RCC 7860 (cell line): ENCODE measurements around the gene ZDHHC6.
"Not testable (repeated sequence)": the region's sequence is repeated elsewhere in the genome, so short reads cannot be mapped to it uniquely, and the experiment has no call there.

Experiments used
- DNase-seq: peaks from one replicate; pipeline ENCODE4 v3.0.0-alpha.2; 2015; ENCODE audit warnings: low spot score
- FAIRE-seq: peaks from 2 replicates; lab custom pipeline; 2012; peaks lifted over from hg19 to GRCh38; lab: Jason Lieb, UNC

The ZDHHC6 gene

GRCh38 chr10:112446055-112446854, 459 bp downstream of the ZDHHC6 start:
- no peak for FAIRE-seq

GRCh38 chr10:112442063-112442462, 4.7 kb downstream of the ZDHHC6 start:
- FAIRE-seq, result no peak
- no peak for DNase-seq

More at GRCh38 chr10:112446055-112446854, 459 bp downstream of the ZDHHC6 start:
- DNase-seq, result no peak

- DNase-seq (no peak), FAIRE-seq (no peak)
These were observed 5.2 kb downstream of the ZDHHC6 start for GRCh38 chr10:112441520-112441919.

GRCh38 chr10:112438356-112438755, 8.4 kb downstream of the ZDHHC6 start:
- FAIRE-seq, result no peak
- no peak for DNase-seq

- FAIRE-seq (peak; percentile 82), DNase-seq (peak; percentile 44)
These were observed 11.6 kb downstream of the ZDHHC6 start for GRCh38 chr10:112434988-112435619.

GRCh38 chr10:112433136-112433535, 13.6 kb downstream of the ZDHHC6 start:
- DNase-seq (no peak), FAIRE-seq (no peak)

GRCh38 chr10:112429654-112430230, 17.0 kb downstream of the ZDHHC6 start:
- DNase-seq (no peak), FAIRE-seq (no peak)

- FAIRE-seq, result no peak
These were observed 17.6 kb downstream of the ZDHHC6 start for GRCh38 chr10:112429147-112429546.

GRCh38 chr10:112426111-112426510, 20.6 kb downstream of the ZDHHC6 start:
- DNase-seq (no peak), FAIRE-seq (no peak)

More at GRCh38 chr10:112429147-112429546, 17.6 kb downstream of the ZDHHC6 start:
- DNase-seq, result no peak

GRCh38 chr10:112424651-112425050, 22.1 kb downstream of the ZDHHC6 start:
- FAIRE-seq (no peak), DNase-seq (no peak)

GRCh38 chr10:112421731-112422130, 25.0 kb downstream of the ZDHHC6 start:
- DNase-seq, result no peak

GRCh38 chr10:112412696-112413095, 34.0 kb downstream of the ZDHHC6 start:
- no peak for DNase-seq
- no peak for FAIRE-seq

More at GRCh38 chr10:112421731-112422130, 25.0 kb downstream of the ZDHHC6 start:
- FAIRE-seq, result no peak

- no peak for DNase-seq
- FAIRE-seq, result no peak
These were observed 37.0 kb downstream of the ZDHHC6 start for GRCh38 chr10:112409755-112410154.

GRCh38 chr10:112409299-112409698, 37.4 kb downstream of the ZDHHC6 start:
- no peak for FAIRE-seq
- no peak for DNase-seq

- no peak for DNase-seq
- no peak for FAIRE-seq
These were observed 39.0 kb downstream of the ZDHHC6 start for GRCh38 chr10:112407696-112408095.

GRCh38 chr10:112406806-112407205, 39.9 kb downstream of the ZDHHC6 start:
- DNase-seq, FAIRE-seq: not testable (repeated sequence)

GRCh38 chr10:112404617-112405016, 42.1 kb downstream of the ZDHHC6 start:
- DNase-seq, result peak; percentile 23
- peak; percentile 53 for FAIRE-seq

- DNase-seq, result no peak
- no peak for FAIRE-seq
These were observed 43.8 kb downstream of the ZDHHC6 start for GRCh38 chr10:112402917-112403316.

GRCh38 chr10:112397592-112397991, 49.1 kb downstream of the ZDHHC6 start:
- FAIRE-seq (no peak), DNase-seq (no peak)

GRCh38 chr10:112395809-112396530, 50.7 kb downstream of the ZDHHC6 start:
- DNase-seq, result no peak
- FAIRE-seq, result no peak

GRCh38 chr10:112394475-112394875, 52.2 kb downstream of the ZDHHC6 start:
- DNase-seq (no peak), FAIRE-seq (no peak)
